GM21367 (cell line): Measurements from ENCODE around the gene UBE2D3.
"Not testable (repeated sequence)": the region's sequence is repeated elsewhere in the genome, so short reads cannot be mapped to it uniquely, and the experiment has no call there.

Experiments used
- ATAC-seq: cut with Tn5 transposase; IDR thresholded peaks from one replicate; pipeline ENCODE4 v1.9.1; 2021; ENCODE audit not compliant: unreplicated experiment

The UBE2D3 gene

GRCh38 chr4:102826890-102827673 lies at the start of gene UBE2D3:
Gene UBE2D3, minus strand, starts transcription at chr4:102827551. Its CDS starts 1,043 bp downstream, at chr4:102826508.
- ATAC-seq = peak; percentile 22

GRCh38 chr4:102871772-102872171 lies 44.4 kb upstream of the UBE2D3 start:
- no peak for ATAC-seq

GRCh38 chr4:102869569-102870197 lies 42.3 kb upstream of the UBE2D3 start:
- peak; percentile 20 for ATAC-seq

- ATAC-seq = peak; percentile 82
Observed at GRCh38 chr4:102868781-102869568, 41.6 kb upstream of the UBE2D3 start, which contains the start of gene CISD2. Gene CISD2, plus strand, starts transcription at chr4:102868992. Its CDS starts 93 bp downstream, at chr4:102869085.

- no peak for ATAC-seq
Observed at GRCh38 chr4:102868153-102868780, 40.9 kb upstream of the UBE2D3 start.

GRCh38 chr4:102867278-102868152 lies 40.2 kb upstream of the UBE2D3 start:
- ATAC-seq = peak; percentile 18

GRCh38 chr4:102865327-102865726 lies 38.0 kb upstream of the UBE2D3 start:
- not testable (repeated sequence) for ATAC-seq

- no peak for ATAC-seq
Observed at GRCh38 chr4:102862747-102863146, 35.4 kb upstream of the UBE2D3 start.

GRCh38 chr4:102862016-102862415 lies 34.7 kb upstream of the UBE2D3 start:
- ATAC-seq = no peak

GRCh38 chr4:102860611-102861324 lies 33.4 kb upstream of the UBE2D3 start:
- no peak for ATAC-seq

GRCh38 chr4:102858828-102859464 lies 31.6 kb upstream of the UBE2D3 start:
- no peak for ATAC-seq

- no peak for ATAC-seq
Observed at GRCh38 chr4:102850370-102850769, 23.0 kb upstream of the UBE2D3 start.

- no peak for ATAC-seq
Observed at GRCh38 chr4:102849579-102850104, 22.3 kb upstream of the UBE2D3 start.

GRCh38 chr4:102847687-102848086 lies 20.3 kb upstream of the UBE2D3 start:
- ATAC-seq = no peak

- ATAC-seq = no peak
Observed at GRCh38 chr4:102843938-102844337, 16.6 kb upstream of the UBE2D3 start.

GRCh38 chr4:102843273-102843672 lies 15.9 kb upstream of the UBE2D3 start:
- ATAC-seq = no peak

GRCh38 chr4:102842367-102842766 lies 15.0 kb upstream of the UBE2D3 start:
- ATAC-seq = no peak

GRCh38 chr4:102836596-102836995 lies 9.2 kb upstream of the UBE2D3 start:
- no peak for ATAC-seq

GRCh38 chr4:102832667-102833066 lies 5.3 kb upstream of the UBE2D3 start:
- no peak for ATAC-seq
